Esophagus squamous epithelium (tissue), 5 donors: ENCODE data around the gene FBN3. TPM values are rescaled to one million over a fixed set of nuclear protein-coding genes. Genes with fewer than 3 reads are reported as not detected.

Experiments used
- DNase-seq: peaks from one replicate; lab custom pipeline; 2025; lab: John Stamatoyannopoulos, UW
- H3K27ac ChIP-seq, 4 donors: fragments of 200-600 bp; sonication (generic); one replicate each; pipeline ENCODE4 v1.5.1; 2016 to 2019; ENCODE audit warnings: mild to moderate bottlenecking in 1 of 4
- H3K27me3 ChIP-seq, 4 donors: fragments of 200-600 bp; sonication (generic); 1 replicate in 3 of 4; 2 replicates in 1 of 4; pipeline versions ENCODE4 v1.5.1 to v1.6.0; 2017 to 2021; ENCODE audit warnings: antibody characterized with exemption in 1 of 4
- H3K36me3 ChIP-seq, 3 donors: fragments of 200-600 bp; sonication (generic); one replicate each; pipeline ENCODE4 v1.5.1; 2016 to 2019
- H3K4me1 ChIP-seq, 3 donors: fragments of 200-600 bp; sonication (generic); one replicate each; pipeline ENCODE4 v1.5.1; 2017 to 2019
- H3K4me3 ChIP-seq, 4 donors: fragments of 200-600 bp; sonication (generic); 1 replicate in 3 of 4; 2 replicates in 1 of 4; pipeline ENCODE4 v1.5.1; 2016 to 2019; ENCODE audit warnings: mild to moderate bottlenecking in 2 of 4, moderate library complexity in 1 of 4
- H3K9me3 ChIP-seq, 3 donors: fragments of 200-600 bp; sonication (generic); one replicate each; pipeline ENCODE4 v1.5.1; 2016 to 2019
- POLR2A ChIP-seq, 4 donors: fragments of 450-650 bp; IDR thresholded peaks; one replicate each; pipeline ENCODE4 v1.6.1; 2017; ENCODE audit warnings: antibody characterized with exemption in 4 of 4, mild to moderate bottlenecking in 4 of 4, moderate library complexity in 3 of 4
- WGBS, 2 donors: methylation state at CpG; one replicate each; pipeline ENCODE4 v1.1.5; 2018; 5-methylcytosine and 5-hydroxymethylcytosine counted together
- intact Hi-C: fragments of 100-400 bp; cut with DNase I; formaldehyde crosslinking; loops from one replicate; pipeline ENCODE4 v1.15.0; 2022
- total RNA-seq, 4 donors: library from RNA; depleted of rRNA; stranded (reverse); fragments of >200 nt; gene quantifications; one replicate each; pipeline ENCODE4 v1.1.0, GENCODE V29; 2016
- TF ChIP-seq, protein P1 (sequence below), 6 experiments: fragments of 450-650 bp in 4 of 6; fragments of 200-600 bp in 2 of 6; sonication (generic) in 2 of 6; IDR thresholded peaks; one replicate each; pipeline ENCODE4 v1.5.1; 2016 to 2019; ENCODE audit warnings: antibody characterized with exemption in 6 of 6, mild to moderate bottlenecking in 4 of 6, moderate library complexity in 4 of 6
- donor health status: DM: yes; HTN: yes; CAD: no.

Gene FBN3
- total RNA-seq, 4 donors from 2014 or later = 0.09 TPM; not detected in 3

DNA sequence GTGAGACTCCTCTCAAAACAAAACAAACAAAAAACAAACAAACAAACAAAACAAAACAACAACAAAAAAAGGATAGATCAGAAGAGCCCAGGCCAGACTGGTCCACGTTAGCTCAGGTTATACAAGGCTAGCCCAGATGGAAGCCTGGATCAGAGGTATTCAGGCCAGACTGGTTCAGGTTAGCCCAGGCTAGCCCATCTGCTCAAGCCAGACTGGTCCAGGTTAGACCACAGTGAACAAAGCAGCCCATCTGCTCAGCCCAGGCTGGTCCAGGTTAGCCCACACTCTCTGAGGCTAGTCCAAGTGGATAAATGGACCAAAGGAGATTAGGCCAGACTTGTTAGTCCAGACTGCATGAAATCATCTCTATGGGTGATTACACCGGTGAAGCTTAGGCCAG, 55.7 kb downstream of the FBN3 start:
- H3K36me3 ChIP-seq = no peaks in the 10 kb centered on the region
- intact Hi-C loops = no loop called here
- H3K27me3 ChIP-seq = peaks cover 0 to 8% (median 0%) of the 10 kb centered on the region in 4 donors
- no peak overlapping the region for H3K27ac ChIP-seq
- no peak for TF ChIP-seq POLR2A (IDR thresholded peaks at IDR 0.05)
- H3K4me3 ChIP-seq = no peak overlapping the region
- peaks cover 6 to 44% (median 28%) of the 10 kb centered on the region in 3 donors for H3K9me3 ChIP-seq
- no peaks in the 10 kb centered on the region for H3K4me1 ChIP-seq
- no peak for DNase-seq
- 84 to 97% methylated on average over 2 of the region's 2 CpGs for WGBS, 2 donors

DNA sequence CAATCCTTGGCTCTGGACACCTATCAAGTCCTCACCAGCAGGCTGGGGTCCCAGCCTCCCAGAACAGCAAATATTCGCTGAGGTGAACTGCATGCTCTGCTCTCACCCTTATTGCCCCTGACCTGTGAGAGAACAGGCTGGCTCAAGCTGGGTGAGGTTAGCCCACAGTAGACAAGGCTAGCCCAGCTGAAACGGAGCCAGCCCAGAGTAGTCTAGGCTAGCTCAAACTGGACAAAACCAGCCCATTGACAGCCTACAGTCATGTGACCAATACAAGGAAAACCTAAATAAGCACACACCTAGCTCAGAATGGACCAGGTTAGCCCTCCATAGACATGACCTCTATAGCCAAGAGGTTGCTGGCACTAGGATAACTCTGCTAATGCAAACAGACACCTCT, 58.4 kb downstream of the FBN3 start:
- Histone ChIP-seq H3K36me3 (no peaks in the 10 kb centered on the region), H3K27me3 (no peaks in the 10 kb centered on the region), H3K4me3 (no peak overlapping the region), H3K27ac (no peak overlapping the region), H3K4me1 (no peaks in the 10 kb centered on the region), H3K9me3 (peaks cover 6 to 31% (median 20%) of the 10 kb centered on the region in 3 donors)
- intact Hi-C loops = no loop called here
- DNase-seq = no peak
- WGBS, 2 donors = no CpG with 5 or more reads among the region's 2 CpGs
- TF ChIP-seq, protein P1, sequence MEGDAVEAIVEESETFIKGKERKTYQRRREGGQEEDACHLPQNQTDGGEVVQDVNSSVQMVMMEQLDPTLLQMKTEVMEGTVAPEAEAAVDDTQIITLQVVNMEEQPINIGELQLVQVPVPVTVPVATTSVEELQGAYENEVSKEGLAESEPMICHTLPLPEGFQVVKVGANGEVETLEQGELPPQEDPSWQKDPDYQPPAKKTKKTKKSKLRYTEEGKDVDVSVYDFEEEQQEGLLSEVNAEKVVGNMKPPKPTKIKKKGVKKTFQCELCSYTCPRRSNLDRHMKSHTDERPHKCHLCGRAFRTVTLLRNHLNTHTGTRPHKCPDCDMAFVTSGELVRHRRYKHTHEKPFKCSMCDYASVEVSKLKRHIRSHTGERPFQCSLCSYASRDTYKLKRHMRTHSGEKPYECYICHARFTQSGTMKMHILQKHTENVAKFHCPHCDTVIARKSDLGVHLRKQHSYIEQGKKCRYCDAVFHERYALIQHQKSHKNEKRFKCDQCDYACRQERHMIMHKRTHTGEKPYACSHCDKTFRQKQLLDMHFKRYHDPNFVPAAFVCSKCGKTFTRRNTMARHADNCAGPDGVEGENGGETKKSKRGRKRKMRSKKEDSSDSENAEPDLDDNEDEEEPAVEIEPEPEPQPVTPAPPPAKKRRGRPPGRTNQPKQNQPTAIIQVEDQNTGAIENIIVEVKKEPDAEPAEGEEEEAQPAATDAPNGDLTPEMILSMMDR (IDR thresholded peaks at IDR 0.05) = no peak
- no peak for TF ChIP-seq POLR2A (IDR thresholded peaks at IDR 0.05)

DNA sequence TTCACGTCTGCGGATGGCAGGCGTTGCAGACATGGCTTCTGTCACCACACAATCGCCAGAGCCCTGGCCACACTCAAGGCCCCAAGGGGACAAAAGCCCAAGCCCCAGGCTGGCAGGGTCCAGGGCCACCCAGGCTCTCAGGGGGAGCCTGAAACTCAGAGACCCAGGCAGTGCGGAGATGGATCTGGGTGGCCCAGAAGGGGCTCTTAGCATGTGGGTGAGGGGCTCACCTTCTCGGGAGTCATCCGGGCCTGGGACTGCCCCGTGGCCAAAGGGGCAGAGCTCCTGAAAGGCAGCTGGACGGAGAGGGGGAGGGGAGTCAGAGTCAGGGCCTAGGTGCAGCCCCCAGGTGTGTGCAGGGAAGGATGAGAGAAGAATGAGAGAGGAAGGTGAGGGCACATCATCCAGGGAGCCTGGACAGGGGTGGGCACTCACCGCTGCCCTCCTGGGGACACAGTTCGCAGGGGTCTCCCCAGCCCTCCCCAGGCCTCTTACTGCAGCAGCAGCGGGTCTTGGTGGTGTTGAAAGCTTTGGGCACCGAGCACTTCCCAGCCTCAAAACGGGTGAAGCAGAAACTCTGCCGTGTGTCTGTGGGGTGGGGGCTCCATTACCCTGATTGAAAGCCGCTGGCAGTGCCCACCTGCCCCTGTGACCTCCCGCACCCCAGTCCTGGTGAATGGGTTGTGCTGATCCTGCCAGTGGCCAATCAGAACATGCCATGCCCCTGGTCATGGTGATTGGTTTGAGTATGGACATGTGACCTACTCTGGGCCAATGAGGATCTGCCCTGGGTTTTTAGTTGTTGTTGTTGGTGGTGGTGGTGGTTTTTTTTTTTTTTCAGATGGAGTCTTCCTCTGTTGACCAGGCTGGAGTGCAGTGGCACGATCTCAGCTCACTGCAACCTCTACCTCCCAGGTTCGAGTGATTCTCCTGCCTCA, 59.5 kb downstream of the FBN3 start:
- DNase-seq = no peak
- intact Hi-C loops = no loop called here
- Histone ChIP-seq H3K4me3 (no peak overlapping the region), H3K27me3 (peaks cover 0 to 7% (median 0%) of the 10 kb centered on the region in 4 donors), H3K36me3 (no peaks in the 10 kb centered on the region), H3K27ac (no peak overlapping the region), H3K4me1 (no peaks in the 10 kb centered on the region), H3K9me3 (peaks cover 0 to 21% (median 10%) of the 10 kb centered on the region in 3 donors)
- TF ChIP-seq, protein P1 (IDR thresholded peaks at IDR 0.05) = no peak
- no peak for TF ChIP-seq POLR2A (IDR thresholded peaks at IDR 0.05)
- WGBS, 2 donors = 75 to 83% methylated on average over 7 to 12 of the region's 19 CpGs

DNA sequence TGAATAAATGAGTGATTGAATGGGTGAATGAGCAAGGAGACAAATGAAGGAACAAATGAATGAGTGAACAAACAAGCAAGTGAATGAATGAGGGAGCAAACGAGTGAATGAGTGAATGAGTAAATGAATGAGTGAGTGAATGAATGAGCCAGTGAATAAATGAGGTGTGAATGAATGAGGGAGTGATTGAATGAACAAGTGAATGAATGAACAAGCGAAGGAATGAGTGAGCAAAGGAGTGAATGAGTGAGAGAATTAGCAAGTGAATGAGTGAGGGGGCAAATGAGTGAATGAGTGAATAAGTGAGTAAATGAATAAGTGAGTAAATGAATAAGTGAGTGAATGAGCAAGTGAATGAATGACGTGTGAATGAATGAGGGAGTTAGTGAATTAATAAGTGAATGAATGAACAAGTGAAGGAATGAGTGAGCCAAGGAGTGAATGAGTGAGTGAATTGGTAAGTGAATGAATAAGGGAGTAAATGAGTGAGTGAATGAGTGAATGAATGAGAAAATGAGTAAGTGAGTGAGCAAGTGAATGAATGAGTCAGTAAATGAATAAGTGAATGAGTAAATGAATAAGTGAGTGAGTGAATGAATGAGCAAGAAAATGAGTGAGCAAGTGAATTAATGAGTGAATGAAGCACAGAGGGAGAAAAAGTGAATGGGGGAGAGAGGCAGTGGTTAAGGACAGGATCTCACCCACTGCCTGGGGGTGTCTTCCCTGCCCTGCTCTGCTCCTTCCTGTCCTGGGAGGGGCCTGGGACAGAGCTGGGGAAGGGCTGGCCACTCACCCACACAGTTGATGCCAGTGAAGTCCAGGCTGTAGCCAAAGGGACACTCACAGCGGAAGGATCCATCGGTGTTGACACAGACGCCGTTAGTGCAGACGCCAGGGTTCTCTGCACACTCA, 60.4 kb downstream of the FBN3 start:
- WGBS, 2 donors = 61 to 74% methylated on average over 4 to 7 of the region's 8 CpGs
- Histone ChIP-seq H3K27me3 (peaks cover 0 to 7% (median 0%) of the 10 kb centered on the region in 4 donors), H3K27ac (no peak overlapping the region), H3K4me3 (no peak overlapping the region), H3K36me3 (no peaks in the 10 kb centered on the region), H3K4me1 (no peaks in the 10 kb centered on the region), H3K9me3 (peaks cover 0 to 12% (median under 1%) of the 10 kb centered on the region in 3 donors)
- TF ChIP-seq, protein P1 (IDR thresholded peaks at IDR 0.05) = no peak
- no peak for TF ChIP-seq POLR2A (IDR thresholded peaks at IDR 0.05)
- intact Hi-C loops = no loop called here
- no peak for DNase-seq

DNA sequence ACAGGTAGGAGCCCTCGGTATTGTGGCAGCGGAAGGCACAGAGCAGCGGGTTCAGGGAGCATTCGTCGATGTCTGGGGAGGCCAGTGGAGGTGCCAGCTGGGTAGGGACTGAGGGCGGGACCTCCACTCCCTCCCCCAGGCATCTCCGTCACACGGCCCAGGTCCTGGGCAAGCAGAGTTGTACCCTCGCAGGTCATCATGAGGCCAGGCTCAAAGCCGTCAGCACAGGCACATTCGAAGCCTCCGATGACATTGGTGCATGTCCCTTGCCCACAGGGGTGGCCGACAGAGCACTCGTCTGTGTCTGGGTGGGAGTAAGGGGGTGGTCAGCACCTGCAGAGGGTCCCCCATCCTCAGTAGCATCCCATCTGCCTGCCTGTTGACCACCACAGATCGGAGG, 61.5 kb downstream of the FBN3 start:
- no peak overlapping the region for H3K27ac ChIP-seq
- no peaks in the 10 kb centered on the region for H3K36me3 ChIP-seq
- TF ChIP-seq, protein P1 (IDR thresholded peaks at IDR 0.05) = no peak
- TF ChIP-seq POLR2A (IDR thresholded peaks at IDR 0.05) = no peak
- peaks cover 0 to under 1% (median 0%) of the 10 kb centered on the region in 3 donors for H3K9me3 ChIP-seq
- WGBS, 2 donors = 90 to 93% methylated on average over 2 to 10 of the region's 15 CpGs
- no peak overlapping the region for H3K4me3 ChIP-seq
- H3K4me1 ChIP-seq = no peaks in the 10 kb centered on the region
- intact Hi-C loops = no loop called here
- no peak for DNase-seq
- peaks cover 0 to 7% (median 0%) of the 10 kb centered on the region in 4 donors for H3K27me3 ChIP-seq
